AG09309 (cell line): ENCODE results near the gene S100G.
"Not testable (repeated sequence)": the region's sequence is repeated elsewhere in the genome, so short reads cannot be mapped to it uniquely, and the experiment has no call there.

ENCODE experiments used
- DNase-seq: peaks from one replicate; pipeline ENCODE4 v3.0.0-alpha.2; 2010; ENCODE audit warnings: low read depth
- H3K4me3 ChIP-seq: 2 replicates; pipeline ENCODE4 v1.5.1; 2011; ENCODE audit warnings: mild to moderate bottlenecking, low read depth, low read length, moderate library complexity; ENCODE audit not compliant: control insufficient read depth
- TF ChIP-seq, protein P1 (sequence below): IDR thresholded peaks from 2 replicates; pipeline ENCODE4 v1.5.1; 2011; ENCODE audit warnings: mild to moderate bottlenecking, low read depth, low read length, inconsistent platforms; ENCODE audit not compliant: insufficient read depth, control insufficient read depth; ENCODE audit errors: missing control alignments

The S100G gene

DNA sequence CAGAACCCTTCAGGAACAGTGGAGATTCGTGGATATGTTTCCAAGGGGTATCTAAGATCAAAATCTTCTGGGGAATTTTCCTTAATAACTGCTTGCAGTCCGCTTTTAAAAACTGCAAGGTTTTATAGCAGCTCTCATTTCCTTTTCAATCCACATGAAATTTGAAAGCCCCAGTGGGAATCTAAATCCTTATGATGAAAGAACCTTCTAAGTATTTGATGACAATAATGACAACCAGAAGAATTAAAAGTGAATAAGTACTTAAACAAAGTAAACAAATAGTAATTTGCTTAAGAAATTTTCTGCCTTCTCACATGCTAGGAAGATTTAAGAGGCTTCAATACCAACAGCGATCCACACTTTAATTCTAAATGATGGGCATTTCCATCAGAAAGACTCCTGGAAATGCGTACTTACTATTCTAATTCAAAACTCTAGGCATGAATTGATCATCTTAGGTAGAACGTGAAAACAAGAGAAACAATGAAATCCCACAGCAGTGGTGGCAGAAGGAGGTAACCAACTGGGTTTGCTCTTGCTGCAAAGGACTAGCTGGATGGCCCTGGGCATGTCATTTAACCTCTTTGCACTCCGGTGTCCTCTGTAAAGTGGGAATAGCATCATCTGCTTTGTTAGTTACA, 37.6 kb upstream of the S100G start:
- no peak overlapping the region for H3K4me3 ChIP-seq
- TF ChIP-seq, protein P1, sequence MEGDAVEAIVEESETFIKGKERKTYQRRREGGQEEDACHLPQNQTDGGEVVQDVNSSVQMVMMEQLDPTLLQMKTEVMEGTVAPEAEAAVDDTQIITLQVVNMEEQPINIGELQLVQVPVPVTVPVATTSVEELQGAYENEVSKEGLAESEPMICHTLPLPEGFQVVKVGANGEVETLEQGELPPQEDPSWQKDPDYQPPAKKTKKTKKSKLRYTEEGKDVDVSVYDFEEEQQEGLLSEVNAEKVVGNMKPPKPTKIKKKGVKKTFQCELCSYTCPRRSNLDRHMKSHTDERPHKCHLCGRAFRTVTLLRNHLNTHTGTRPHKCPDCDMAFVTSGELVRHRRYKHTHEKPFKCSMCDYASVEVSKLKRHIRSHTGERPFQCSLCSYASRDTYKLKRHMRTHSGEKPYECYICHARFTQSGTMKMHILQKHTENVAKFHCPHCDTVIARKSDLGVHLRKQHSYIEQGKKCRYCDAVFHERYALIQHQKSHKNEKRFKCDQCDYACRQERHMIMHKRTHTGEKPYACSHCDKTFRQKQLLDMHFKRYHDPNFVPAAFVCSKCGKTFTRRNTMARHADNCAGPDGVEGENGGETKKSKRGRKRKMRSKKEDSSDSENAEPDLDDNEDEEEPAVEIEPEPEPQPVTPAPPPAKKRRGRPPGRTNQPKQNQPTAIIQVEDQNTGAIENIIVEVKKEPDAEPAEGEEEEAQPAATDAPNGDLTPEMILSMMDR: no peak
- DNase-seq: no peak

DNA sequence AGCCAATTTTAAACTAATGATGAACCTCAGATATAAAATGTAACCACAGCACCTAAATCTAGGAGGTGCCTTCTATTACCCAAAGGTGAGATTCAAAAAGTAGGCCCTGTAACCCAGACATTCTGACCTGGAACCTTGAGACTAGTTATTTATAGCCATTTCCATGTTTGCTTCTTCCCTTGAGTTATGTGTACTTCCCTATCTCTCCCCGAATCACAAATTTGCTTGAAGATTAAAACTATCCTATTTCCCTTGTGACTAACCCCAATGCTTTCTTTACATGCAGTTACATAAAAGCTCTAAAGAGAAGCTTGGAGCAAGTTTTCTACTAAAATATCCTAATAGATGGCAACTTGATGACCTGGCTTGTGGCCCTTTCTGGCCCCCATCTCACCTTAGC, 32.6 kb upstream of the S100G start:
- TF ChIP-seq, protein P1: no peak
- no peak for DNase-seq
- H3K4me3 ChIP-seq: no peak overlapping the region

- H3K4me3 ChIP-seq: no peak overlapping the region
- no peak for DNase-seq
- TF ChIP-seq, protein P1: no peak
Observed at GRCh38 chrX:16618422-16618821, 31.5 kb upstream of the S100G start.

GRCh38 chrX:16619024-16619423, 30.9 kb upstream of the S100G start:
- H3K4me3 ChIP-seq: no peak overlapping the region
- TF ChIP-seq, protein P1: no peak
- DNase-seq: no peak

DNA sequence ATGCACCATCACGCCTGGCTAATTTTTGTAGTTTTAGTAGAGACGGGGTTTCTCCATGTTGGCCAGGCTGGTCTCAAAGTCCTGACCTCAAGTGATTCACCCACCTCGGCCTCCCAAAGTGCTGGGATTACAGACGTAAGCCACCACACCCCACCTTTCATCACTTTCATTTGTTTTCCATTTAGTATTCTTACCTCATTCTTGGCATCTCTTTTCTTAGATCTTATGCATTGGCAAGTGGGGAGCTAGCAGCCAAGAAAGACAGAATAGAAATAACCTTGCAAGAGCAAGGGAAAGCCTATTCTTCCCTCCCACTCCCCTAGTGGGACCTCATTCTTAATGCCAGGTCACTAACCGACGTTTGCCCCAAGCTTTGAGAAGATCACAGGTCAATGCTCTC, 21.4 kb upstream of the S100G start:
- H3K4me3 ChIP-seq, DNase-seq: not testable (repeated sequence)

DNA sequence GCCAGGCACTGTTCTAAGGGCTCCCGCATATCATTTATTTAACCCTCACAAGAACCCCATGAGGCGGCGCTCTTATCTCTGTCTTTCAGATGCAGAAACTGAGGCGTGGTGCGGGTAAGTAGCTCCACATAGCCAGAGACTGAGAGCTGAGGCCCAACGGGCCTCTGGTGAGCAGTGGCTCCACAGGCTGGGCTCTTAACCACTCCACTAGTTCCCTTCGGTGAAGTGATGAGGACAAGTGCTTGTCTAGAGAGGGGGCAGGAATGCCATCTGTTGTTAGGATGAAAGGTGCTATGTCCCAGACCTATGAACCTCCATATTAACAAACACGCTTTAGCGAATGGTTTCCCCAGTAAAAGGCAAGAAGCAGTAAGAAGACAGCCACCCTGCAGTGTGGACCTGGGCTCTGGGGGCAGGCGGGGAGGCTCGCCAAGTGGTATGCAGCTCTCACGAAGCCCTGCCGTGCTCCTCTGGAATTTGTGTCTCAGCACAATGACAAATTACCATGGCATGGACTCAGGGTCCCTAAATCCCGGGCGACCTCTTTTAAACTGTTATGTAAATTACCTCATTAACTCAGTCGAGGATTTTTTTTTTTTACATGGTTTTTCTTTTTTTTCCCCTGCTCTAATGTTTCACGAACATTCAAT, 20.9 kb upstream of the S100G start:
- TF ChIP-seq, protein P1: no peak
- H3K4me3 ChIP-seq: no peak overlapping the region
- no peak for DNase-seq

GRCh38 chrX:16629909-16630308, 20.0 kb upstream of the S100G start:
- DNase-seq: no peak
- TF ChIP-seq, protein P1: no peak
- H3K4me3 ChIP-seq: no peak overlapping the region
